ENCODE results near the gene SKAP1.

Gene SKAP1

DNA sequence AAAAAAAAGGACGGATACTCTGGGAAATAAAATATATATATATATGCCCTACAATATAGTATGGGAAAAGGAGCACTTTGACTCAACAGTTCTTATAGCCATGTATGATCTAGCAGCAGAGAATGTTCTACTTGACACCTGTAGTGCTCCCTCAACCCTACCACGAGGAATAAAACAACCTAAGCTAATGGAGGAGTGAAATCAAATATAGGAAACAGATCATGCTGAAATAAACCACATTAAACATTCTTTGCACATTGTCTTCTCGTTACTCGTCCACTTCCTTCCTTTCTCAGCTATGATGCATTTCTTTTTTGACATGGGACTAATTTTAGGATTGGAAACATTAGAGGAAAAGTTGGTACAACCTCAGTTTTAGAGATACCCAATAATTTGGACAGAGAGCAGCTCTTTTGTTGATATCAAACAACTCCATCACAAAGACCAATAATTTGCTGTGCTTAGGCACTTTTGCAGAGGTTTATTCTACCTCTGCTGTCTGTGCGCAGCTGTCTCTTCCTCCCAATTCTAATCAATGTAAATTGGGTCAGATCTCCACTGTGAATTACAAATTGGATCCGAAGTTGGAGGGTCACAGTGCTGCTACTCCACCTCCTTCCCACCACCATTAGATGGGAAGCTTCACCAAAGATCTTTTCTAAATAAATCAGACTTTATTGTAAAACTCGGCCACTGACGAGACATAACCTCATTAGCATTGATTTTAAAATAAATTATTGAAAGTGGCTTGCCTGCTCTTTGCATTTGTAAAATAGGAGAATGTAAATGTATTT, 256.6 kb downstream of the SKAP1 start:
- TF ChIP-seq, protein P1, sequence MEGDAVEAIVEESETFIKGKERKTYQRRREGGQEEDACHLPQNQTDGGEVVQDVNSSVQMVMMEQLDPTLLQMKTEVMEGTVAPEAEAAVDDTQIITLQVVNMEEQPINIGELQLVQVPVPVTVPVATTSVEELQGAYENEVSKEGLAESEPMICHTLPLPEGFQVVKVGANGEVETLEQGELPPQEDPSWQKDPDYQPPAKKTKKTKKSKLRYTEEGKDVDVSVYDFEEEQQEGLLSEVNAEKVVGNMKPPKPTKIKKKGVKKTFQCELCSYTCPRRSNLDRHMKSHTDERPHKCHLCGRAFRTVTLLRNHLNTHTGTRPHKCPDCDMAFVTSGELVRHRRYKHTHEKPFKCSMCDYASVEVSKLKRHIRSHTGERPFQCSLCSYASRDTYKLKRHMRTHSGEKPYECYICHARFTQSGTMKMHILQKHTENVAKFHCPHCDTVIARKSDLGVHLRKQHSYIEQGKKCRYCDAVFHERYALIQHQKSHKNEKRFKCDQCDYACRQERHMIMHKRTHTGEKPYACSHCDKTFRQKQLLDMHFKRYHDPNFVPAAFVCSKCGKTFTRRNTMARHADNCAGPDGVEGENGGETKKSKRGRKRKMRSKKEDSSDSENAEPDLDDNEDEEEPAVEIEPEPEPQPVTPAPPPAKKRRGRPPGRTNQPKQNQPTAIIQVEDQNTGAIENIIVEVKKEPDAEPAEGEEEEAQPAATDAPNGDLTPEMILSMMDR (IDR thresholded peaks at IDR 0.05; ENCODE audit: insufficient read depth, low read depth, low read length, missing control alignments) = no peak
- no peak for DNase-seq (ENCODE audit: low read depth)
- H3K4me3 ChIP-seq (ENCODE audit: low read depth, low read length) = no peak overlapping the region

DNA sequence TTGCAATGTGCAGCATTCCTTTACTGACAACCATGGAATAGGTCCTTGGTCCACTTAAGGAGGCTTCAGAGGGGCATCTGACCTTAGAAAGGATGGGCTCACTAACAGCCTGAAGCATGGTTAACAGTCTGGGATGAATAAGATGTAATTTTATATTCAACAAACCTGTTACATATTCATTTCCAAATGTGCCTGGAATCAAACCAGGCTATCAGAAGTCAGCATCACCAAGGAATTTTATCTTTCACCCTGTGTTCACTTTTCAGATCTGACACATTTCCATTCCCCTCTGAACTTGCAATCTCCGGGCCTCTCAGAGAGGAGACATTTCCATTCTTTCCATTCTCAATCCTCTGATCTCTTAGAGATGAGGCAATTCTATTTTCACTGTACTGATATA, 260.1 kb downstream of the SKAP1 start:
- H3K4me3 ChIP-seq (ENCODE audit: low read depth, low read length) = no peak overlapping the region
- TF ChIP-seq, protein P1 (IDR thresholded peaks at IDR 0.05; ENCODE audit: insufficient read depth, low read depth, low read length, missing control alignments) = no peak
- no peak for DNase-seq (ENCODE audit: low read depth)

DNA sequence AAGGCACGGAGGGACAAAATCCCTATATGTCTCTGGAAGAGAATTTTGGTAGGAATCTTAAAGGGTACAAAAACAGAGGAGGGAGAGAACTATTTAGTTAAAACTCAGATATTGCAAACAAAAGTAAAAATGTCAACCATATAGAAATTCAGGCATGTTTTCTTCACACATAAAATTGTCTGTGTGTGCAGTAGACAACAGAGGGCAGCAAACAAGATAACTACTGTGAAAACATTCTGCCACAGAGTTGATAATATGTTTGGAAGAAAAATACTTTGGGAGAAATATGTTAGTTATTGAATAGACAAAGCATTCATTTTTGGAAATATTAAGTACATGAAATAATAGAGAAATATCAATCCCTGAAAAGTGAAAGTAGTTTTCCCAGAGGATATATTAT, 266.2 kb downstream of the SKAP1 start:
- H3K4me3 ChIP-seq (ENCODE audit: low read depth, low read length) = no peak overlapping the region
- no peak for DNase-seq (ENCODE audit: low read depth)
- TF ChIP-seq, protein P1 (IDR thresholded peaks at IDR 0.05; ENCODE audit: insufficient read depth, low read depth, low read length, missing control alignments) = no peak

DNA sequence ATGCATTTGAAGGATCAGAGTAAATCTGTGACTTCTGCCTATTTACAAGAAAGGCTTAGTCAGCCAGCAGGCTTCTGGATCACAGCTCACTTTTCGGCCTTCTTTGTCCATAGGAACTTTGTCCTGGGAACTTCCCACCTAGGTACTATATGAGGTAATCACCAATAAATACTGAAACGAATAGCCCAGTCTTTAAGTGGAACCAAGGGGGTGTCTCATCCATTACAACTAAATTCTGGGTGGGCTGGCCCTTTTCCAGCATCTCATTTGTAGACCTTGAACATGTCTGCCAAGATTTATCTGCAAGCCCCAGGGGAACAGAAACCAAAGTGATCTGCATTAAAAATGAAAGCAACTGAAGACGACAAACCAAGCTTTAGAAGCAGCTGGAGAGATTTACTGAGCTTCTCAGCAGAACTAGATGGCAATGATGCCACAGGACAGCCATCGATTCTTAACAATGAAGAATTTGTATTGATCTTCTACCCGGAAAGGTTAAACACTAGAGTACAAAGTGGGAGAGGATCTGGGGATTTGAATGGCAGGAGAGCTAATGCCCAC, 267.0 kb downstream of the SKAP1 start:
- DNase-seq (ENCODE audit: low read depth) = peak; percentile 57
- no peak overlapping the region for H3K4me3 ChIP-seq (ENCODE audit: low read depth, low read length)
- TF ChIP-seq, protein P1 (IDR thresholded peaks at IDR 0.05; ENCODE audit: insufficient read depth, low read depth, low read length, missing control alignments) = no peak

DNA sequence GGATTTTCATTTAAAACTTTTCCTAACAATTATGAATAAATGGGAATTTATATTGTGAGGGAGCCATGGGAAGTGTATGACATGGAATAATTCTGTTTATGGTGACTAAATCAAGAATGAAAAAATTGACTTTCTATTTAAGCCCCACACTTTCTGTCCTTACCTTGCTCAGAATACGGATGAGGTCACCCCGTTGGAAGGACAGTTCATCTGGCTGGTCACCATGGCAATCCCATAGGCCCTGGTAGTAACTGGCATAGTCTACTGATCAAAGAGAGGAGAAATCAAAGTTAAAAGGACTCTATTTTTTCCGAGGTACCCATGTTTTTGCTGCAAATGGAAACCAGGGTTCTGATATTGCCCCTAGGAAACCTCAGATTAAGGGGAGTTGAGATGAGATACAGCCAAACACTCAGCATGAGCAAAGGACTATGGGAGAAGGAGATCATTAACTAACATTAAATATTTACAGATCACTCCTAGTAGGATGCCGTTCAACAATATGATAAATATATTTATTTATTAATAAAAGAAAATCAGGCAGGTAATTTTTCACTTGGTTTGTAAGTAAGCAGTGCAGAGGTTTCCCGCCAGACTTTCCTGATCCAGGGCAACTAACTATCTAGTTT, 267.6 kb downstream of the SKAP1 start:
- DNase-seq (ENCODE audit: low read depth) = no peak
- H3K4me3 ChIP-seq (ENCODE audit: low read depth, low read length) = no peak overlapping the region
- TF ChIP-seq, protein P1 (IDR thresholded peaks at IDR 0.05; ENCODE audit: insufficient read depth, low read depth, low read length, missing control alignments) = no peak

GRCh38 chr17:48161127-48161905, 268.7 kb downstream of the SKAP1 start:
- no peak overlapping the region for H3K4me3 ChIP-seq (ENCODE audit: low read depth, low read length)
- TF ChIP-seq, protein P1 (IDR thresholded peaks at IDR 0.05; ENCODE audit: insufficient read depth, low read depth, low read length, missing control alignments) = no peak
- no peak for DNase-seq (ENCODE audit: low read depth)
